Smooth muscle cell (in vitro differentiated cells): ENCODE results near the gene AMMECR1. TPM values are rescaled to one million over a fixed set of nuclear protein-coding genes. Genes with fewer than 3 reads are reported as not detected.

Experiments used
- DNase-seq: peaks from one replicate; lab custom pipeline; 2025; ENCODE audit not compliant: unreplicated experiment; lab: John Stamatoyannopoulos, UW
- H2AFZ ChIP-seq: fragments of 200-600 bp; sonication (generic); 2 replicates; pipeline ENCODE4 v1.6.0; 2016; ENCODE audit warnings: antibody characterized with exemption, low read depth, mild to moderate bottlenecking
- H3F3A ChIP-seq: fragments of 200-600 bp; sonication (generic); 2 replicates; pipeline ENCODE4 v1.6.0; 2017; ENCODE audit warnings: antibody characterized with exemption, low read depth
- H3K27ac ChIP-seq: fragments of 200-600 bp; sonication (generic); 2 replicates; pipeline ENCODE4 v1.5.1; 2016; ENCODE audit warnings: low read depth, mild to moderate bottlenecking
- H3K27me3 ChIP-seq: fragments of 200-600 bp; sonication (generic); 2 replicates; pipeline ENCODE4 v1.6.1; 2016; ENCODE audit warnings: low read depth, mild to moderate bottlenecking
- H3K36me3 ChIP-seq: fragments of 200-600 bp; sonication (generic); 2 replicates; pipeline ENCODE4 v1.5.1; 2016; ENCODE audit warnings: low read depth
- H3K4me1 ChIP-seq: fragments of 200-600 bp; sonication (generic); 2 replicates; pipeline ENCODE4 v1.5.1; 2016; ENCODE audit warnings: low read depth
- H3K4me2 ChIP-seq: fragments of 200-600 bp; sonication (generic); 2 replicates; pipeline ENCODE4 v1.6.0; 2016; ENCODE audit warnings: mild to moderate bottlenecking
- H3K4me3 ChIP-seq: fragments of 200-600 bp; sonication (generic); 2 replicates; pipeline ENCODE4 v1.5.1; 2016; ENCODE audit warnings: mild to moderate bottlenecking
- H3K79me2 ChIP-seq: fragments of 200-600 bp; sonication (generic); 2 replicates; pipeline ENCODE4 v1.6.0; 2016; ENCODE audit warnings: low read depth, mild to moderate bottlenecking
- H3K9ac ChIP-seq: fragments of 200-600 bp; sonication (generic); 2 replicates; pipeline ENCODE4 v1.6.0; 2016; ENCODE audit warnings: low read depth
- H3K9me3 ChIP-seq: fragments of 200-600 bp; sonication (generic); replicated peaks from 2 replicates; pipeline ENCODE4 v1.5.1; 2016; ENCODE audit warnings: low read depth
- H4K20me1 ChIP-seq: fragments of 200-600 bp; sonication (generic); 2 replicates; pipeline ENCODE4 v1.6.0; 2016; ENCODE audit warnings: low read depth
- WGBS: methylation state at CpG from one replicate; pipeline ENCODE4 v1.1.7; 2016; ENCODE audit warnings: low lambda C conversion rate; 5-methylcytosine and 5-hydroxymethylcytosine counted together
- polyA plus RNA-seq: library from polyadenylated mRNA; unstranded; fragments of >200 nt; fragmentation: Nextera tagmentation; extraction: Ambion mirVana; gene quantifications from 2 replicates; pipeline ENCODE4 v1.2.1, GENCODE V29; 2016
- total RNA-seq: library from RNA; depleted of rRNA; stranded (reverse); fragments of >200 nt; gene quantifications from 2 replicates; pipeline ENCODE4 v1.2.3, GENCODE V29; 2014
- TF ChIP-seq, protein P1 (sequence below): fragments of 200-600 bp; sonication (generic); IDR thresholded peaks from 2 replicates; pipeline ENCODE4 v1.5.1; 2017; ENCODE audit warnings: borderline replicate concordance, mild to moderate bottlenecking, antibody characterized with exemption; ENCODE audit not compliant: insufficient read depth, poor library complexity, severe bottlenecking

Gene AMMECR1
- total and polyA plus RNA-seq, 2 experiments from 2014 or later, result 5.5 to 19.6 TPM

DNA sequence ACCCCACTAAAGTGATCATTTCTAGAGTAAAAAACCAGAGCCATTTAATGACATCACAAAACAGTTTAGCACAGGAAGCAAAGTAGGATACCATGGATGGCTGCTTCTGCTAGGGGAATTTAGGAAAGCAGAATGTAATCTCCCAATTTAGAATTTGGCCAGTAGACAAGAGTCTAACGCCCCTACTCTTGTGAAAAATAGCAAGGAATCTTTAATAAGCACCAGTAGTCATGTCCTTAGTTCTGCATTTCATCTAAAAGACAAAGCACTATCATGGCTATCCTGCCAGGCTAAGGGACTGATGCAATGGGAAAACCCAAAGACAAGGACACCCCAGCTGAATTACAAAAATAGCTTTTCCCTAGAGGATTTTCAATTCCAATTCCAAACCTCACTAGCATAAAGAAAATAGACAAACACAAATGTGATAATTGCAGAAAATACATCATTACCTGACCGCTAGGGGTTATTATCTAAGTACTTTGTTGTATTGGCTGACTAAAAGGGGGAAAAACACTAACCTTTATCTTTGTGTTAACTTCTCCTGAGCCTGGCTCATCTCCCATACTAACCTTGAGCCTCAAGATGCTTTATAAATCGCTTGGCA, 2.6 kb upstream of the AMMECR1 start:
- Histone ChIP-seq H3K27ac (no peak overlapping the region), H3F3A (no peaks in the 10 kb centered on the region), H3K9ac (no peak overlapping the region), H3K4me1 (peaks cover 10% of the 10 kb centered on the region), H2AFZ (no peak overlapping the region), H3K4me2 (no peak overlapping the region), H4K20me1 (peaks cover 9% of the 10 kb centered on the region), H3K9me3 (no peaks in the 10 kb centered on the region), H3K4me3 (no peak overlapping the region), H3K27me3 (no peaks in the 10 kb centered on the region), H3K79me2 (peaks cover 10% of the 10 kb centered on the region), H3K36me3 (no peaks in the 10 kb centered on the region)
- WGBS, result 51% methylated on average over 3 of the region's 3 CpGs
- no peak for DNase-seq
- TF ChIP-seq, protein P1, sequence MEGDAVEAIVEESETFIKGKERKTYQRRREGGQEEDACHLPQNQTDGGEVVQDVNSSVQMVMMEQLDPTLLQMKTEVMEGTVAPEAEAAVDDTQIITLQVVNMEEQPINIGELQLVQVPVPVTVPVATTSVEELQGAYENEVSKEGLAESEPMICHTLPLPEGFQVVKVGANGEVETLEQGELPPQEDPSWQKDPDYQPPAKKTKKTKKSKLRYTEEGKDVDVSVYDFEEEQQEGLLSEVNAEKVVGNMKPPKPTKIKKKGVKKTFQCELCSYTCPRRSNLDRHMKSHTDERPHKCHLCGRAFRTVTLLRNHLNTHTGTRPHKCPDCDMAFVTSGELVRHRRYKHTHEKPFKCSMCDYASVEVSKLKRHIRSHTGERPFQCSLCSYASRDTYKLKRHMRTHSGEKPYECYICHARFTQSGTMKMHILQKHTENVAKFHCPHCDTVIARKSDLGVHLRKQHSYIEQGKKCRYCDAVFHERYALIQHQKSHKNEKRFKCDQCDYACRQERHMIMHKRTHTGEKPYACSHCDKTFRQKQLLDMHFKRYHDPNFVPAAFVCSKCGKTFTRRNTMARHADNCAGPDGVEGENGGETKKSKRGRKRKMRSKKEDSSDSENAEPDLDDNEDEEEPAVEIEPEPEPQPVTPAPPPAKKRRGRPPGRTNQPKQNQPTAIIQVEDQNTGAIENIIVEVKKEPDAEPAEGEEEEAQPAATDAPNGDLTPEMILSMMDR, result no peak

DNA sequence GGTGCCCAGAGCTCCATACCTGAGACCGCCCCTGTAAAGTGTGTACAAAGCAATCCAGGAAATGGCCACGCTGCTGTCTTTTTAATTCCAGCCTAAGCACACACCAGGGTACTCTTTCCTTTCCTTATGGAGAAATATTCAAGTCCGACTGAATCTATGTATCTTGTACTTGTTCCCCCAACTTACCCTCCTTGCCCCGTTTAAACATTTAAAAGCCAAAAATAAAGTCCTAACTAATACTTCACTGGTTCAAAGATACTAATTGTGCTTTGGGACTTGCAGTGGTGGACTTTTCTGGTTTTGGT, 731 bp upstream of the AMMECR1 start:
- H2AFZ ChIP-seq, result peak overlapping the region; percentile 80
- H3K27ac ChIP-seq, result no peak overlapping the region
- peak overlapping the region; percentile 76 for H3K9ac ChIP-seq
- H4K20me1 ChIP-seq, result peaks cover 19% of the 10 kb centered on the region
- no peak for DNase-seq
- H3K27me3 ChIP-seq, result no peaks in the 10 kb centered on the region
- H3K4me1 ChIP-seq, result peaks cover 14% of the 10 kb centered on the region
- WGBS, result 46% methylated on average over 4 of the region's 4 CpGs
- H3K4me3 ChIP-seq, result peak overlapping the region; percentile 74
- H3K4me2 ChIP-seq, result peak overlapping the region; percentile 83
- no peaks in the 10 kb centered on the region for H3F3A ChIP-seq
- H3K36me3 ChIP-seq, result no peaks in the 10 kb centered on the region
- TF ChIP-seq, protein P1, result no peak
- peaks cover 29% of the 10 kb centered on the region for H3K79me2 ChIP-seq
- no peaks in the 10 kb centered on the region for H3K9me3 ChIP-seq

DNA sequence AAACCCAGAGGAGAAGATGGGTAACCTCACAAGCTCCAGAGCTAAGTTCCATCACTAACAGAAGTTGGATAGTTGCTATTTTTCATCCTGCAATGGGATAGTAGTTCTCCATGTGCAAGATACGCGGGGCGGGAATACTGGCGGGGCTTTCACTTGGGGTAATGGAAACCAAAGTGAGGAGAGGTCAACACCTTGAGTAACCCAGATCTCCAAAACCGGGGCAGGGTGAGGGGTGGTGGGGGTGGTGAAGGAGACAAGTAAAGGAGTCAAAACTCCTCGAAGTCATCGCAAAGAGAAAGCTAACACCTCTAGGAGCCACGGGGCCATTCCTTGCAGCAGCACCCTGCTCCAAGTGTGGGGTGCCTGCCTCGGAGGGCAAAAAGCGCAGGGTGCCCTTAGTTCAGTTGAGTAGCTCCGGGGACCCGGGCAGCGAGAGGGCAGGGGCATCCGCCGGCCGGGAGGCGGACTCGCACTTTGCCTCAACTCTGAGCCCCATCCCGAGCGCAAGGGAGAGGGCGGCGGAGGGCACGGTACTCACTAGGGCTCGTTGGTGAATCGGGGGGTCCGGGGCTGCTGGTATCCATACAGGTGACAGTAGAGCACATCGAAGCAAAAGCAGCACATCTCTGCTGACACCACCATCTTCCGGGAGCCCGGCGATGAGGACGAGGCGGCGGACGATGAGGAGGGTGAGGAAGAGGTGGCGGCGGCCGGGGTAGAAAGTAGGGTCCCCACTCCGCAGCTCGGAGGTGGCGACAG, 645 bp downstream of the AMMECR1 start:
- 48% methylated on average over 32 of the region's 40 CpGs for WGBS
- peaks cover 43% of the 10 kb centered on the region for H3K79me2 ChIP-seq

More for the DNA sequence above, 645 bp downstream of the AMMECR1 start:
- TF ChIP-seq, protein P1, result no peak
- Histone ChIP-seq H4K20me1 (peaks cover 19% of the 10 kb centered on the region), H2AFZ (peak overlapping the region; percentile 76), H3K4me1 (peaks cover 14% of the 10 kb centered on the region), H3K9me3 (no peaks in the 10 kb centered on the region), H3K27me3 (no peaks in the 10 kb centered on the region), H3K4me2 (peak overlapping the region; percentile 88), H3K4me3 (peak overlapping the region; percentile 74), H3K9ac (peak overlapping the region; percentile 75), H3K36me3 (no peaks in the 10 kb centered on the region), H3F3A (no peaks in the 10 kb centered on the region), H3K27ac (peak overlapping the region; percentile 54)
- DNase-seq, result peak; percentile 7
